CD14-positive monocyte (primary cell): ENCODE data around the gene ALKBH1. TPM values are rescaled to one million over a fixed set of nuclear protein-coding genes. Genes with fewer than 3 reads are reported as not detected.

Source experiments
- DNase-seq, 3 donors: peaks; one replicate each; pipeline ENCODE4 v3.0.0-alpha.2; 2011 to 2022
- H2AFZ ChIP-seq: 2 replicates; pipeline ENCODE4 v1.6.0; 2012; ENCODE audit warnings: mild to moderate bottlenecking, low read depth, low read length, inconsistent platforms; ENCODE audit not compliant: insufficient read depth, poor library complexity, severe bottlenecking
- H3K27ac ChIP-seq, 2 donors: 1 replicate in 1 of 2; 2 replicates in 1 of 2; pipeline ENCODE4 v1.5.1; 2012 to 2013; ENCODE audit warnings: low read length in 2 of 2, control low read depth in 1 of 2, inconsistent platforms in 1 of 2, low read depth in 1 of 2, mild to moderate bottlenecking in 1 of 2
- H3K27me3 ChIP-seq, 2 donors: one replicate each; pipeline versions ENCODE4 v1.6.0 to v1.6.1; 2011 to 2013; ENCODE audit warnings: low read length in 2 of 2; ENCODE audit not compliant: control insufficient read depth in 2 of 2, insufficient read depth in 2 of 2
- H3K36me3 ChIP-seq, 2 donors: replicated peaks in 1 of 2; 1 replicate in 1 of 2; 2 replicates in 1 of 2; pipeline versions ENCODE4 v1.5.1 to v1.6.1; 2012 to 2013; ENCODE audit warnings: low read length in 2 of 2, control low read depth in 1 of 2, inconsistent platforms in 1 of 2, mild to moderate bottlenecking in 1 of 2; ENCODE audit not compliant: insufficient read depth in 2 of 2, control insufficient read depth in 1 of 2
- H3K4me1 ChIP-seq, 2 donors: 1 replicate in 1 of 2; 2 replicates in 1 of 2; pipeline versions ENCODE4 v1.5.1 to v1.6.1; 2012 to 2013; ENCODE audit warnings: low read length in 2 of 2, control low read depth in 1 of 2, inconsistent platforms in 1 of 2, mild to moderate bottlenecking in 1 of 2, moderate library complexity in 1 of 2; ENCODE audit not compliant: insufficient read depth in 2 of 2, control insufficient read depth in 1 of 2
- H3K4me2 ChIP-seq: replicated peaks from 2 replicates; pipeline ENCODE3; 2012; ENCODE audit warnings: low read length, moderate library complexity, mild to moderate bottlenecking; ENCODE audit not compliant: poor library complexity, severe bottlenecking; ENCODE audit errors: extremely low read depth
- H3K4me3 ChIP-seq, 3 experiments: fragments of 200-600 bp in 1 of 3; sonication (generic) in 1 of 3; replicated peaks in 1 of 3; 1 replicate in 2 of 3; 2 replicates in 1 of 3; pipeline ENCODE4 v1.5.1; 2011 to 2013; ENCODE audit warnings: low read length in 3 of 3, mild to moderate bottlenecking in 3 of 3, control low read depth in 2 of 3, low read depth in 2 of 3, inconsistent platforms in 1 of 3, moderate library complexity in 1 of 3
- H3K79me2 ChIP-seq: 2 replicates; pipeline ENCODE4 v1.6.0; 2012; ENCODE audit warnings: mild to moderate bottlenecking, control low read depth, inconsistent platforms, low read length, moderate library complexity; ENCODE audit not compliant: insufficient read depth
- H3K9ac ChIP-seq: 2 replicates; pipeline ENCODE4 v1.6.0; 2017; ENCODE audit warnings: low read length, mild to moderate bottlenecking; ENCODE audit not compliant: insufficient read depth, poor library complexity, severe bottlenecking
- H3K9me3 ChIP-seq, 2 donors: replicated peaks in 1 of 2; 1 replicate in 1 of 2; 2 replicates in 1 of 2; pipeline versions ENCODE4 v1.5.1 to v1.6.1; 2012 to 2013; ENCODE audit warnings: low read length in 2 of 2, control low read depth in 1 of 2; ENCODE audit not compliant: control insufficient read depth in 1 of 2, insufficient read depth in 1 of 2
- H4K20me1 ChIP-seq: 2 replicates; pipeline ENCODE4 v1.6.0; 2012; ENCODE audit warnings: mild to moderate bottlenecking, low read length, control low read depth, moderate library complexity; ENCODE audit not compliant: insufficient read depth
- H3K27ac Mint-ChIP-seq, 7 donors: one replicate each; pipeline ENCODE4 v1.8.0; 2020; ENCODE audit warnings: mild to moderate bottlenecking in 7 of 7, mixed read lengths in 7 of 7, moderate library complexity in 6 of 7, inconsistent platforms in 2 of 7
- H3K27me3 Mint-ChIP-seq, 3 donors: one replicate each; pipeline ENCODE4 v1.8.0; 2021 to 2022; ENCODE audit warnings: low read depth in 3 of 3, mild to moderate bottlenecking in 3 of 3, mixed read lengths in 3 of 3, moderate library complexity in 3 of 3, inconsistent platforms in 1 of 3
- H3K36me3 Mint-ChIP-seq, 2 donors: one replicate each; pipeline ENCODE4 v1.8.0; 2020; ENCODE audit warnings: mixed read lengths in 2 of 2, inconsistent platforms in 1 of 2, mild to moderate bottlenecking in 1 of 2
- H3K4me1 Mint-ChIP-seq: one replicate; pipeline ENCODE4 v1.8.0; 2020; ENCODE audit warnings: mild to moderate bottlenecking, mixed read lengths
- H3K4me3 Mint-ChIP-seq, 2 donors: one replicate each; pipeline ENCODE4 v1.8.0; 2020; ENCODE audit warnings: mild to moderate bottlenecking in 2 of 2, mixed read lengths in 2 of 2, moderate library complexity in 1 of 2
- H3K9me3 Mint-ChIP-seq, 7 donors: one replicate each; pipeline ENCODE4 v1.8.0; 2020 to 2022; ENCODE audit warnings: mixed read lengths in 7 of 7, mild to moderate bottlenecking in 6 of 7, moderate library complexity in 6 of 7, inconsistent platforms in 2 of 7
- CTCF ChIP-seq: fragments of 200-600 bp; IDR thresholded peaks from one replicate; pipeline ENCODE4 v1.8.0; 2022; ENCODE audit warnings: antibody characterized with exemption, mild to moderate bottlenecking
- WGBS: methylation state at CpG from one replicate; pipeline ENCODE4 v1.1.5; 2013; ENCODE audit warnings: missing lambda C conversion rate; ENCODE audit not compliant: insufficient coverage; 5-methylcytosine and 5-hydroxymethylcytosine counted together
- intact Hi-C, 2 donors: fragments of 100-400 bp; cut with micrococcal nuclease; formaldehyde crosslinking; loops; one replicate each; pipeline versions ENCODE4 v1.15.0 to v1.15.1; 2023
- polyA plus RNA-seq, 3 donors: library from polyadenylated mRNA; depleted of rRNA in 1 of 3; unstranded in 2 of 3; stranded (reverse) in 1 of 3; fragments of 300-500 nt in 2 of 3; fragments of >200 nt in 1 of 3; fragmentation: Illumina TruSeq in 2 of 3; gene quantifications; 1 replicate in 2 of 3; 2 replicates in 1 of 3; pipeline ENCODE4 v1.2.3, GENCODE V29; 2012 to 2021

Gene ALKBH1
- polyA plus RNA-seq, 3 donors = 3.4 to 4.5 (median 4.2) TPM

- intact Hi-C loops = loop anchor here (5.0 to 10.0 kb wide), 4 partner anchors 51 to 251 kb away; partner anchors contain the start of genes AHSA1 (in 1 of the 2), SNW1 (in 1 of the 2) and VIPAS39 (in 1 of the 2)
- Histone ChIP-seq H3K9ac (peak overlapping the region; percentile 75), H3K4me1 (peaks cover 23 to 32% of the 10 kb centered on the region in 2 donors), H3K36me3 (peaks cover 34 to 50% of the 10 kb centered on the region in 2 donors), H3K4me2 (peak overlapping the region; percentile 75), H3K79me2 (peaks cover 91% of the 10 kb centered on the region), H3K27ac (peak overlapping the region in 1 of 2 donors; percentile 83), H4K20me1 (peaks cover 5% of the 10 kb centered on the region), H2AFZ (peak overlapping the region; percentile 97), H3K27me3 (no peaks in the 10 kb centered on the region), H3K9me3 (no peaks in the 10 kb centered on the region), H3K4me3 (peak overlapping the region; percentile 98 to 100 (median 98))
- 6% methylated on average over 3 of the region's 7 CpGs for WGBS
- Mint-ChIP-seq H3K36me3 (peaks cover 34 to 54% of the 10 kb centered on the region in 2 donors), H3K4me1 (peaks cover 28% of the 10 kb centered on the region), H3K27me3 (no peaks in the 10 kb centered on the region), H3K4me3 (peak overlapping the region; percentile 92 to 97), H3K27ac (peak overlapping the region in 6 of 7 donors; percentile 62 to 97 (median 91)), H3K9me3 (no peaks in the 10 kb centered on the region)
- no peak for TF ChIP-seq CTCF
- DNase-seq = no peak
These were observed 926 bp upstream of the ALKBH1 start for GRCh38 chr14:77708749-77709148.

- Histone ChIP-seq H2AFZ (peak overlapping the region; percentile 97), H3K4me1 (peaks cover 23 to 32% of the 10 kb centered on the region in 2 donors), H3K27me3 (no peaks in the 10 kb centered on the region), H3K27ac (peak overlapping the region; percentile 64 to 83), H4K20me1 (peaks cover 5% of the 10 kb centered on the region), H3K4me3 (peak overlapping the region; percentile 98 to 100 (median 98)), H3K79me2 (peaks cover 82% of the 10 kb centered on the region), H3K9ac (peak overlapping the region; percentile 75), H3K9me3 (no peaks in the 10 kb centered on the region), H3K36me3 (peaks cover 35 to 53% of the 10 kb centered on the region in 2 donors), H3K4me2 (peak overlapping the region; percentile 75)
- WGBS = 0% methylated on average over 9 of the region's 14 CpGs
- TF ChIP-seq CTCF = peak; percentile 61
- peak; percentile 18 to 32 (median 25) for DNase-seq
- H3K36me3 Mint-ChIP-seq = peaks cover 35 to 53% of the 10 kb centered on the region in 2 donors
- H3K4me1 Mint-ChIP-seq = peaks cover 28% of the 10 kb centered on the region
- intact Hi-C loops = loop anchor here (5.0 to 10.0 kb wide), 4 partner anchors 50 to 250 kb away; partner anchors contain the start of genes AHSA1 (in 1 of the 2), SNW1 (in 1 of the 2) and VIPAS39 (in 1 of the 2)
- no peaks in the 10 kb centered on the region for H3K9me3 Mint-ChIP-seq
- peak overlapping the region; percentile 62 to 97 (median 90) for H3K27ac Mint-ChIP-seq
- peak overlapping the region; percentile 92 to 97 for H3K4me3 Mint-ChIP-seq
- H3K27me3 Mint-ChIP-seq = no peaks in the 10 kb centered on the region
These were observed 484 bp downstream of the ALKBH1 start for GRCh38 chr14:77707355-77707723.
